ENCODE results near the gene CREB1. TPM values are rescaled to one million over a fixed set of nuclear protein-coding genes. Genes with fewer than 3 reads are reported as not detected.
"Not testable (repeated sequence)": the region's sequence is repeated elsewhere in the genome, so short reads cannot be mapped to it uniquely, and the experiment has no call there.

CREB1 gene
- total RNA-seq, 1 donor from 2014 or later: 115 TPM

DNA sequence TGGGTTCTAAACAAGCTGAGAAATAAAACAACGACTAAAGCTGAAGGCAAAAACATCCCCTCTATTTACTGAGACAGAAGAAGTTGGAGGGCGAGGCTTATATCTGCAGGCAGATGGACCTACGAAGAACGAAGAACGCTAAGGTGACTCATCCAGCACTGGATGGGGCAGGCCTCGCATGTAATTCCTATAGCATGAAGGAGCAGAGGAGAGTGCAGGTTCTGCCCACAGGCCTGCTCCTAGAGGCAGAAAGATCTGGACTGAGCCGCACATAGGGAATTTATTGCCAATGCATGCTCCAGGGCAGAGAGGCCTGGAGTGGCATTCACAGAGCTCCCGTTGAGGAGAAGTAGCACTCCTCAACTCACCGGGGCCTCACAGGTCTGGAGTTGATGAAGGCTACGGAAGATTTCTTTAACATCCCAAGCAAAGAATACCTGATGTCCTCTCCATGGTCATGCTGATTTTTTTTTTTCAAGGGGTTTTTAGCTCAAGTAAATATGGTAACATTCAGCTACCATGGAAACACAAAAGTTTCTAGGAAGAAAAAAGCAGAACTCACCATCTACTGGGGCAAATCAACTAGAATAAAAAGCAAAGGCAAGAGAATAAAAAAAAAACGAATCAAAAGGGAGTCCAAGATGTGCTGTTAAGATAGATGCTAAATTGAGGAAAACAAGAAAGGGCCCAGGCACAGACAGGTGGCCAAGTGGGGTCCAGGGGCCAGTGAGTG, 105.9 kb downstream of the CREB1 start:
- peaks cover 9% of the 10 kb centered on the region for H3K4me1 Mint-ChIP-seq (ENCODE audit: low read depth)
- no peak overlapping the region for H3K27ac Mint-ChIP-seq
- no peaks in the 10 kb centered on the region for H3K36me3 Mint-ChIP-seq (ENCODE audit: low read depth)
- no peak overlapping the region for H3K4me3 Mint-ChIP-seq (ENCODE audit: low read depth)
- no peak for DNase-seq (ENCODE audit: low spot score)
- peaks cover 7% of the 10 kb centered on the region for H3K9me3 Mint-ChIP-seq
- peaks cover 6% of the 10 kb centered on the region for H3K27me3 Mint-ChIP-seq (ENCODE audit: low read depth)
- intact Hi-C loops (cut with micrococcal nuclease): no loop called here

DNA sequence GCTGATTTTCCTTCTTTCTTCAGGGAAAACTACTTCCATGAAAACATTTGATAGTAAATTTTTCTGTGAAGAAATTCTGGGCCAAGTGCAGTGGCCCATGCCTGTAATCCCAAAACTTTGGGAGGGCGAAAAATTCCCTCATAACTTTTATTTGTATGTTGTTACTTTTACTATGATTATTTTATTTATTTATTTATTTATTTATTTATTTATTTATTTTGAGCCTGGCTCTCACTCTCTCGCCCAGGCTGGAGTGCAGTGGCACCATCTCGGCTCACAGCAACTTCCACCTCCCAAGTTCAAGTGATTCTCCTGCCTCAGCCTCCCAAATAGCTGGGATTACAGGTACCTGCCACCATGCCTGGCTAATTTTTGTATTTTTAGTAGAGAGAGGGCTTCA, 109.5 kb downstream of the CREB1 start:
- H3K4me1 Mint-ChIP-seq (ENCODE audit: low read depth); H3K27ac Mint-ChIP-seq; H3K27me3 Mint-ChIP-seq (ENCODE audit: low read depth); H3K4me3 Mint-ChIP-seq (ENCODE audit: low read depth); H3K36me3 Mint-ChIP-seq (ENCODE audit: low read depth); intact Hi-C loops (cut with micrococcal nuclease); DNase-seq (ENCODE audit: low spot score): not testable (repeated sequence)
- H3K9me3 Mint-ChIP-seq: peaks cover 18% of the 10 kb centered on the region

DNA sequence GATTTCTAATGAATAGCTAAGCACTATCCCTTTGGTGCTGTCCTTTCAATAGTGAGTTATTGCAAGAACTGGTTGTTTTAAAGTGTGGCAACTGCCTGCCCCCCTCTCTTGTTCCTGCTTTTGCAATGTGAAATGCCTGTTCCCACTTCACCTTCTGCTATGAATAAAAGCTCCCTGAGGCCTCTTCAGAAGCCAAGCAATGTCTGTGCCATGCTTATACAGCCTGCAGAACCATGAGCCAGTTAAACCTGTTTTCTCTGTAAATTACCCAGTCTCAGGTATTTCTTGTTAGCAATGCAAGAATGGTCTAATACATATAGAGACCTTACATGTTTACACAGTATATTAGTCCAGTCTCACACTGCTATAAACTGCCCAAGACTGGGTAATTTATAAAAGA, 110.4 kb downstream of the CREB1 start:
- Mint-ChIP-seq H3K4me1 (ENCODE audit: low read depth) (no peaks in the 10 kb centered on the region), H3K27me3 (ENCODE audit: low read depth) (peaks cover 4% of the 10 kb centered on the region), H3K36me3 (ENCODE audit: low read depth) (no peaks in the 10 kb centered on the region), H3K4me3 (ENCODE audit: low read depth) (no peak overlapping the region), H3K27ac (no peak overlapping the region), H3K9me3 (peaks cover 18% of the 10 kb centered on the region)
- intact Hi-C loops (cut with micrococcal nuclease): no loop called here
- DNase-seq (ENCODE audit: low spot score): no peak

DNA sequence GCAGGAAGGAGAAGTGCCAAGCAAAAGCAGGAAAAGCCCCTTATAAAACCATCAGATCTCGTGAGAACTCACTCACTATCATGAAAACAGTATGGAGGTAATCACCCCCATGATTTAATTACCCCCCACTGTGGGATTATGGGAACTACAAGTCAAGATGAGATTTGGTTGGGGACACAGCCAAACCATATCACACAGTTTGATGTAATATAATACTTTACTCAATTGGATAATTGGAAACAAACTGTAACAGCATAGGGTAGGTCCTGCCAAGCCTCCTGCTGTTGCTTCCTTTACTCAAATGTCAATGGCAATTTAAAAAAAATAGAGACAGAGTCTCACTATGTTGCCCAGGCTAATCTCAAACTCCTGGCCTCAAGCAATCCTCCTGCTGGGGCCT, 110.9 kb downstream of the CREB1 start:
- DNase-seq (ENCODE audit: low spot score): no peak
- Mint-ChIP-seq H3K27me3 (ENCODE audit: low read depth) (peaks cover 4% of the 10 kb centered on the region), H3K27ac (no peak overlapping the region), H3K36me3 (ENCODE audit: low read depth) (no peaks in the 10 kb centered on the region), H3K4me1 (ENCODE audit: low read depth) (no peaks in the 10 kb centered on the region), H3K9me3 (peaks cover 18% of the 10 kb centered on the region), H3K4me3 (ENCODE audit: low read depth) (no peak overlapping the region)
- intact Hi-C loops (cut with micrococcal nuclease): no loop called here

DNA sequence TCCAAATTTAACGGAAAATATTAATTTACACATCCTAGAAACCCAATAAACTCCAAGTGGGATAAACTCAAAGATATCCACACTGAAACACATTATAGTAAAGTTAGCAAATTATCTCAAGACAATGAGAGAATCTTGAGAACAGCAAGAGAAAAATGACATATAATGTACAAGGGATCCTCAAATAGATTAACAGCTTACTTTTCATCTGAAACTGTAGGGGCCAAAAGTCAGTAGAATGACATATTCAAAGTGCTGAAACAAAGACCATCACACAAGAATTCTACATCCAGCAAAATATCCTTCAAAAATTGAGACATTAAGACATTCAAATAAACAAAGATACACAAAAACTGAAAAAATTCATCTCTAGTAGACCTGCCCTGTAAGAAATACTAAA, 114.1 kb downstream of the CREB1 start:
- H3K4me1 Mint-ChIP-seq (ENCODE audit: low read depth): no peaks in the 10 kb centered on the region
- peaks cover 18% of the 10 kb centered on the region for H3K9me3 Mint-ChIP-seq
- intact Hi-C loops (cut with micrococcal nuclease): no loop called here
- no peak overlapping the region for H3K4me3 Mint-ChIP-seq (ENCODE audit: low read depth)
- H3K27ac Mint-ChIP-seq: no peak overlapping the region
- no peaks in the 10 kb centered on the region for H3K36me3 Mint-ChIP-seq (ENCODE audit: low read depth)
- DNase-seq (ENCODE audit: low spot score): no peak
- peaks cover 8% of the 10 kb centered on the region for H3K27me3 Mint-ChIP-seq (ENCODE audit: low read depth)

DNA sequence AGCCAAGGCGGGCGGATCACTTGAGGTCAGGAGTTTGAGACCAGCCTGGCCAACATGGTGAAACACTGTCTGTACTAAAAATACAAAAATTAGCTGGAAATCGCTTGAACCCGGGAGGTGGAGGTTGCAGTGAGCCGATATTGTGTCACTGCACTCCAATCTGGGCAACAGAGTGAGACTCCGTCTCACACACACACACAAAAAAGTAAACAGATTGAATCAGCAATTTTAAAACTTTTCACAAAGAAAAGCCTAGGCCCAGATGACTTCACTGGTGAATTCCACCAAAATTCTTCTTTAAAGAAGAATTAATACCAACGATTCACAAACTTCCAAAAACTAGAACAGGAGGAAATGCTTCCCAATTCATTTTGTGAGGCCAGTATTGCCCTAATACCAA, 116.8 kb downstream of the CREB1 start:
- H3K4me3 Mint-ChIP-seq (ENCODE audit: low read depth); H3K36me3 Mint-ChIP-seq (ENCODE audit: low read depth); H3K4me1 Mint-ChIP-seq (ENCODE audit: low read depth); intact Hi-C loops (cut with micrococcal nuclease); H3K27ac Mint-ChIP-seq; DNase-seq (ENCODE audit: low spot score); H3K9me3 Mint-ChIP-seq; H3K27me3 Mint-ChIP-seq (ENCODE audit: low read depth): not testable (repeated sequence)

Other genes with a start within 250 kb of the CREB1 start
- 32.1 and 35.1 TPM in 2 replicates for gene METTL21A, start 95.4 kb downstream of the CREB1 start, total RNA-seq
- 6.7 and 8.2 TPM in 2 replicates for gene CCNYL1, start 181.7 kb downstream of the CREB1 start, total RNA-seq
- gene FZD5, start 239.9 kb downstream of the CREB1 start, total RNA-seq: 1.7 TPM in 2 replicates

Measured in activated T-helper 2 cell treated with anti-CD3 and anti-CD28 coated beads, Interferon-gamma antibody, Interleukin-2, Interleukin-4, amounts not matched to agents 10 μg/mL and 5 μg/mL and 100 μg/mL, durations not matched to agents 14 hours and 24 hours and 36 hours (primary cell).